ENCODE data around the gene MUC3A.
"Not testable (repeated sequence)": the region's sequence is repeated elsewhere in the genome, so short reads cannot be mapped to it uniquely, and the experiment has no call there.

DNA sequence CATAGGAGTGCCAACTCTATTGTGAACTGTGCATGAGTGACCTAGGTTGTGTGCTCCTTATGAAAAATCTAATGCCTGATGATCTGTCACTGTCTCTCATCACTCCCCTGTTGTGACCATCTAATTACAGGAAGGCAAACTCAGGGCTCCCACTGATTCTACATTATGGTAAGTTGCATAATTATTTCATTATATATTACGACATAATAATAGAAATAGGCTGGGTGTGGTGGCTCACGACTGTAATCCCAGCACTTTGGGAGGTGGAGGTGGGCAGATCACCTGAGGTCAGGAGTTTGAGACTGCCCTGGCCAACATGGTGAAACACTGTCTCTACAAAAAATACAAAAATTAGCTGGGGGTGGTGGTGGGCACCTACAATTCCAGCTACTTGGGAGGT, 14.0 kb upstream of the MUC3A start:
- TF ChIP-seq EZH2 (IDR thresholded peaks at IDR 0.05; ENCODE audit: low read depth, unreplicated experiment); EZH2phosphoT487 (IDR thresholded peaks at IDR 0.05; ENCODE audit: unreplicated experiment); CREB1 (CRISPR knock-in tag; IDR thresholded peaks at IDR 0.05; ENCODE audit: low read depth); POLR2AphosphoS5 (IDR thresholded peaks at IDR 0.05; ENCODE audit: low read depth); ZNF114 (CRISPR knock-in tag; IDR thresholded peaks at IDR 0.05): not testable (repeated sequence)
- TF ChIP-seq, protein P1, sequence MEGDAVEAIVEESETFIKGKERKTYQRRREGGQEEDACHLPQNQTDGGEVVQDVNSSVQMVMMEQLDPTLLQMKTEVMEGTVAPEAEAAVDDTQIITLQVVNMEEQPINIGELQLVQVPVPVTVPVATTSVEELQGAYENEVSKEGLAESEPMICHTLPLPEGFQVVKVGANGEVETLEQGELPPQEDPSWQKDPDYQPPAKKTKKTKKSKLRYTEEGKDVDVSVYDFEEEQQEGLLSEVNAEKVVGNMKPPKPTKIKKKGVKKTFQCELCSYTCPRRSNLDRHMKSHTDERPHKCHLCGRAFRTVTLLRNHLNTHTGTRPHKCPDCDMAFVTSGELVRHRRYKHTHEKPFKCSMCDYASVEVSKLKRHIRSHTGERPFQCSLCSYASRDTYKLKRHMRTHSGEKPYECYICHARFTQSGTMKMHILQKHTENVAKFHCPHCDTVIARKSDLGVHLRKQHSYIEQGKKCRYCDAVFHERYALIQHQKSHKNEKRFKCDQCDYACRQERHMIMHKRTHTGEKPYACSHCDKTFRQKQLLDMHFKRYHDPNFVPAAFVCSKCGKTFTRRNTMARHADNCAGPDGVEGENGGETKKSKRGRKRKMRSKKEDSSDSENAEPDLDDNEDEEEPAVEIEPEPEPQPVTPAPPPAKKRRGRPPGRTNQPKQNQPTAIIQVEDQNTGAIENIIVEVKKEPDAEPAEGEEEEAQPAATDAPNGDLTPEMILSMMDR (conservative IDR thresholded peaks at IDR 0.05; ENCODE audit: low read depth in 2 of 2) = not testable (repeated sequence)
- TF ChIP-seq, protein P2, sequence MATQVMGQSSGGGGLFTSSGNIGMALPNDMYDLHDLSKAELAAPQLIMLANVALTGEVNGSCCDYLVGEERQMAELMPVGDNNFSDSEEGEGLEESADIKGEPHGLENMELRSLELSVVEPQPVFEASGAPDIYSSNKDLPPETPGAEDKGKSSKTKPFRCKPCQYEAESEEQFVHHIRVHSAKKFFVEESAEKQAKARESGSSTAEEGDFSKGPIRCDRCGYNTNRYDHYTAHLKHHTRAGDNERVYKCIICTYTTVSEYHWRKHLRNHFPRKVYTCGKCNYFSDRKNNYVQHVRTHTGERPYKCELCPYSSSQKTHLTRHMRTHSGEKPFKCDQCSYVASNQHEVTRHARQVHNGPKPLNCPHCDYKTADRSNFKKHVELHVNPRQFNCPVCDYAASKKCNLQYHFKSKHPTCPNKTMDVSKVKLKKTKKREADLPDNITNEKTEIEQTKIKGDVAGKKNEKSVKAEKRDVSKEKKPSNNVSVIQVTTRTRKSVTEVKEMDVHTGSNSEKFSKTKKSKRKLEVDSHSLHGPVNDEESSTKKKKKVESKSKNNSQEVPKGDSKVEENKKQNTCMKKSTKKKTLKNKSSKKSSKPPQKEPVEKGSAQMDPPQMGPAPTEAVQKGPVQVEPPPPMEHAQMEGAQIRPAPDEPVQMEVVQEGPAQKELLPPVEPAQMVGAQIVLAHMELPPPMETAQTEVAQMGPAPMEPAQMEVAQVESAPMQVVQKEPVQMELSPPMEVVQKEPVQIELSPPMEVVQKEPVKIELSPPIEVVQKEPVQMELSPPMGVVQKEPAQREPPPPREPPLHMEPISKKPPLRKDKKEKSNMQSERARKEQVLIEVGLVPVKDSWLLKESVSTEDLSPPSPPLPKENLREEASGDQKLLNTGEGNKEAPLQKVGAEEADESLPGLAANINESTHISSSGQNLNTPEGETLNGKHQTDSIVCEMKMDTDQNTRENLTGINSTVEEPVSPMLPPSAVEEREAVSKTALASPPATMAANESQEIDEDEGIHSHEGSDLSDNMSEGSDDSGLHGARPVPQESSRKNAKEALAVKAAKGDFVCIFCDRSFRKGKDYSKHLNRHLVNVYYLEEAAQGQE (IDR thresholded peaks at IDR 0.05; ENCODE audit: unreplicated experiment) = not testable (repeated sequence)
- TF ChIP-seq, protein P3, sequence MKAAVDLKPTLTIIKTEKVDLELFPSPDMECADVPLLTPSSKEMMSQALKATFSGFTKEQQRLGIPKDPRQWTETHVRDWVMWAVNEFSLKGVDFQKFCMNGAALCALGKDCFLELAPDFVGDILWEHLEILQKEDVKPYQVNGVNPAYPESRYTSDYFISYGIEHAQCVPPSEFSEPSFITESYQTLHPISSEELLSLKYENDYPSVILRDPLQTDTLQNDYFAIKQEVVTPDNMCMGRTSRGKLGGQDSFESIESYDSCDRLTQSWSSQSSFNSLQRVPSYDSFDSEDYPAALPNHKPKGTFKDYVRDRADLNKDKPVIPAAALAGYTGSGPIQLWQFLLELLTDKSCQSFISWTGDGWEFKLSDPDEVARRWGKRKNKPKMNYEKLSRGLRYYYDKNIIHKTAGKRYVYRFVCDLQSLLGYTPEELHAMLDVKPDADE (IDR thresholded peaks at IDR 0.05) = not testable (repeated sequence)
